ENCODE data around the gene TOPBP1.
"Not testable (repeated sequence)": the region's sequence is repeated elsewhere in the genome, so short reads cannot be mapped to it uniquely, and the experiment has no call there.

TOPBP1 gene

DNA sequence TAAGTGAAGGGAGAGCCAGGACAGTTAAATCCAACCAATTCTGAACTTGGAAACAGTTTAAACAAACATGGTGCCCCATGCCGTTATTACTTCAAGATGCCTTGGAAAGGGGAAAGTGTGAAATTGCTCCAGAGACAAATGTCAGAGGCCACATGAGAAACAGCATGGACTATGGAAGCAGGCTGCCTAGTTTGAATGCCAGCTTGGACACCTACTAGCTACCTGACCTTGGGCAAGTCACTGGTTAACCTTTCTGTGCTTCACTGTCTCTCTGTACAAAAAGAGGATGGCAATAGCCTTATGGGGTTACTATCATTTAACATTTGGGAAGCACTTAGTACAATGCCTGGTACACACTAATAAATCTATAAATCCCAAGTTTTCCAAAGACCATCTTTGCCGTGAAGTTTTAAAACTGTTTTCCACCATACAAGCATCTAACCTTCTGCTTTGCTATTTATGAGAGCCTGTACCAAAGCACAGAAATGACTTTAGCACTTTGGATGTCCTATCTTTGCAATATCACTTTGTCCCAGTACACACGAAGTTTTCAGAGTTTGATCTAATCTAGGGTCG lies 8.3 kb upstream of the TOPBP1 start:
- no peak overlapping the region for H3K4me2 ChIP-seq (ENCODE audit: low read length)
- no peaks in the 10 kb centered on the region for H3K27me3 ChIP-seq (ENCODE audit: insufficient read depth, low read length)
- H3K9ac ChIP-seq (ENCODE audit: low read length): no peak overlapping the region
- no peak overlapping the region for H2AFZ ChIP-seq (ENCODE audit: low read length)
- H3K27ac ChIP-seq (ENCODE audit: low read depth, low read length, poor library complexity, severe bottlenecking): no peak overlapping the region
- TF ChIP-seq EZH2 (IDR thresholded peaks at IDR 0.05; ENCODE audit: borderline replicate concordance, low read length): no peak
- TF ChIP-seq, protein P1, sequence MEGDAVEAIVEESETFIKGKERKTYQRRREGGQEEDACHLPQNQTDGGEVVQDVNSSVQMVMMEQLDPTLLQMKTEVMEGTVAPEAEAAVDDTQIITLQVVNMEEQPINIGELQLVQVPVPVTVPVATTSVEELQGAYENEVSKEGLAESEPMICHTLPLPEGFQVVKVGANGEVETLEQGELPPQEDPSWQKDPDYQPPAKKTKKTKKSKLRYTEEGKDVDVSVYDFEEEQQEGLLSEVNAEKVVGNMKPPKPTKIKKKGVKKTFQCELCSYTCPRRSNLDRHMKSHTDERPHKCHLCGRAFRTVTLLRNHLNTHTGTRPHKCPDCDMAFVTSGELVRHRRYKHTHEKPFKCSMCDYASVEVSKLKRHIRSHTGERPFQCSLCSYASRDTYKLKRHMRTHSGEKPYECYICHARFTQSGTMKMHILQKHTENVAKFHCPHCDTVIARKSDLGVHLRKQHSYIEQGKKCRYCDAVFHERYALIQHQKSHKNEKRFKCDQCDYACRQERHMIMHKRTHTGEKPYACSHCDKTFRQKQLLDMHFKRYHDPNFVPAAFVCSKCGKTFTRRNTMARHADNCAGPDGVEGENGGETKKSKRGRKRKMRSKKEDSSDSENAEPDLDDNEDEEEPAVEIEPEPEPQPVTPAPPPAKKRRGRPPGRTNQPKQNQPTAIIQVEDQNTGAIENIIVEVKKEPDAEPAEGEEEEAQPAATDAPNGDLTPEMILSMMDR (IDR thresholded peaks at IDR 0.05; ENCODE audit: low read length): no peak
- H3K4me3 ChIP-seq (ENCODE audit: low read depth, low read length, poor library complexity, severe bottlenecking): no peak overlapping the region
- H3K9me3 ChIP-seq (ENCODE audit: low read length): no peaks in the 10 kb centered on the region
- no peaks in the 10 kb centered on the region for H3K36me3 ChIP-seq (ENCODE audit: insufficient read depth, low read length)
- no peaks in the 10 kb centered on the region for H3K79me2 ChIP-seq (ENCODE audit: insufficient read depth, low read length)
- no peaks in the 10 kb centered on the region for H3F3A ChIP-seq (ENCODE audit: insufficient read depth, low read length)
- no peaks in the 10 kb centered on the region for H3K9me2 ChIP-seq (ENCODE audit: low read depth, low read length)
- H3K4me1 ChIP-seq (ENCODE audit: insufficient read depth, low read length, severe bottlenecking): no peaks in the 10 kb centered on the region
- no peaks in the 10 kb centered on the region for H4K20me1 ChIP-seq (ENCODE audit: insufficient read depth, low read length)

DNA sequence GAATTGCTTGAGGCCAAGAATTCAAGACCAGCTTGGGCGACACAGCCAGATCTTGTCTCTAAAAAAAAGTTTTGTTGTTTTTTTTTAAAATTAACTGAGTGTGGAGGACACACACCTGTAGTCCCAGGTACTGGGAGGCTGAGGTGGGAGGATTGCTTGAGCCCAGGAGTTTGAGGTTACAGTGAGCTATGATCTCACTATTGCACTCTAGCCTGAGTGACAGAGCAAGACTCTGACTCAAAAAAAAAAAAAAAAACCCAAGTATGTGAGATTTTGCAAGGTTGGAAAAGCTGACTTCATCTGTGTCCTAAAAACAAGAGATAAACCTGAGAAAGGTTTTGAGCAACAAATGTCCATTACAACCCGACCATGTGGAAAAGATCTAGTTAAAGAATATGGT lies 5.4 kb upstream of the TOPBP1 start:
- H3K9ac ChIP-seq (ENCODE audit: low read length): no peak overlapping the region
- peaks cover 19% of the 10 kb centered on the region for H3K4me1 ChIP-seq (ENCODE audit: insufficient read depth, low read length, severe bottlenecking)
- no peaks in the 10 kb centered on the region for H3F3A ChIP-seq (ENCODE audit: insufficient read depth, low read length)
- no peak overlapping the region for H2AFZ ChIP-seq (ENCODE audit: low read length)
- TF ChIP-seq EZH2 (IDR thresholded peaks at IDR 0.05; ENCODE audit: borderline replicate concordance, low read length): no peak
- TF ChIP-seq, protein P1 (IDR thresholded peaks at IDR 0.05; ENCODE audit: low read length): no peak
- no peak overlapping the region for H3K4me3 ChIP-seq (ENCODE audit: low read depth, low read length, poor library complexity, severe bottlenecking)
- no peaks in the 10 kb centered on the region for H3K36me3 ChIP-seq (ENCODE audit: insufficient read depth, low read length)
- no peaks in the 10 kb centered on the region for H4K20me1 ChIP-seq (ENCODE audit: insufficient read depth, low read length)
- no peaks in the 10 kb centered on the region for H3K27me3 ChIP-seq (ENCODE audit: insufficient read depth, low read length)
- no peaks in the 10 kb centered on the region for H3K9me3 ChIP-seq (ENCODE audit: low read length)
- H3K79me2 ChIP-seq (ENCODE audit: insufficient read depth, low read length): peaks cover 7% of the 10 kb centered on the region; the same call in 1 of the 2 replicates
- no peak overlapping the region for H3K4me2 ChIP-seq (ENCODE audit: low read length)
- H3K9me2 ChIP-seq (ENCODE audit: low read depth, low read length): no peaks in the 10 kb centered on the region
- no peak overlapping the region for H3K27ac ChIP-seq (ENCODE audit: low read depth, low read length, poor library complexity, severe bottlenecking)

DNA sequence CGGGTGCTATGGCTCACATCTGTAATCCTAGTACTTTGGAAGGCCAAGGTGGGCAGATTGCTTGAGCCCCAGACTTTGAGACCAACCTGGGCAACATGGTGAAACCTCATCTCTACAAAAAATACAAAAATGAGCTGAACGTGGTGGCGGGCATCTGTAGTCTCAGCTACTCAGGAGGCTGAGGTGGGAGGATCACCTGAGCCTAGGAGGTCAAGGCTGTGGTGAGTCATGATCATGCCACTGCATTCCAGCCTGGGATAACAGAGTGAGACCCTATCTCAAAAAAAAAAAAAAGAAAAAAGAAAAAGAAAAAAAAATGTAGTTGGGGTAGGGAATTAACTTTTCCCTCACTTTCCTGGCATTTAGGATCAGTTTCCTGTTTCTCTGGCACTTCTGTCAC lies 3.4 kb upstream of the TOPBP1 start:
- Histone ChIP-seq H3K4me1 (ENCODE audit: insufficient read depth, low read length, severe bottlenecking) (peaks cover 28% of the 10 kb centered on the region), H3K79me2 (ENCODE audit: insufficient read depth, low read length) (peaks cover 25% of the 10 kb centered on the region)
- H3K4me2 ChIP-seq (ENCODE audit: low read length); H2AFZ ChIP-seq (ENCODE audit: low read length); H3K9me3 ChIP-seq (ENCODE audit: low read length); H3K9ac ChIP-seq (ENCODE audit: low read length); H3K27ac ChIP-seq (ENCODE audit: low read depth, low read length, poor library complexity, severe bottlenecking); H3F3A ChIP-seq (ENCODE audit: insufficient read depth, low read length); H3K4me3 ChIP-seq (ENCODE audit: low read depth, low read length, poor library complexity, severe bottlenecking); H4K20me1 ChIP-seq (ENCODE audit: insufficient read depth, low read length); H3K27me3 ChIP-seq (ENCODE audit: insufficient read depth, low read length); H3K36me3 ChIP-seq (ENCODE audit: insufficient read depth, low read length); H3K9me2 ChIP-seq (ENCODE audit: low read depth, low read length): not testable (repeated sequence)

All from OCI-LY1 (cell line).